ENCODE data around the gene RHOT2.

Gene RHOT2

GRCh38 chr16:693364-693763 is 25.4 kb downstream of the RHOT2 start:
- DNase-seq (ENCODE audit: insufficient read length, low spot score) (no peak), FAIRE-seq (no peak)
- TF ChIP-seq CTCF (IDR thresholded peaks at IDR 0.05; ENCODE audit: insufficient read depth, missing control alignments) = no peak

DNA sequence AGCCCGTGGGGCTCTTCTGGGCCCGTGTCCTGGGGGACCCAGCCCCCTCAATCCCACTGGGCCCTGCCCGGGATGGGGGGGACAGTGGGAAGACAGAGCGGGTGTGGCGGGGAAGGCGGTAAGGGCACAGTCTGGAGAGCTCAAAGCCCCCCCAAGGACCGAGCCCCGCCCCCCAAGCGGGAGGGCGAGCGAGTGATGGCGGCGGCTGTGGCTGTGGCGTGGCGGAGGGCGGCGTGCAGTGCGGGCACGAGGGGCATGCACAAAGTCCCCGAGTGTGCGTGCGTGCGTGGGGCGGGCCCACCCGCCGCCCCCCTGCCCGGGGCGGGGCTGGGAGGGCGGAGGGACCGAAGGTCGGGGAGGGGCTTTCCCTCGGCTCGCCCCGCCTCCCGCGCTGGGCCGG is 25.8 kb downstream of the RHOT2 start:
- DNase-seq (ENCODE audit: insufficient read length, low spot score) (no peak), FAIRE-seq (no peak)
- no peak for TF ChIP-seq CTCF (IDR thresholded peaks at IDR 0.05; ENCODE audit: insufficient read depth, missing control alignments)

- DNase-seq (ENCODE audit: insufficient read length, low spot score) = no peak
- no peak for TF ChIP-seq CTCF (IDR thresholded peaks at IDR 0.05; ENCODE audit: insufficient read depth, missing control alignments)
- no peak for FAIRE-seq
Observed at GRCh38 chr16:694187-694862, 26.4 kb downstream of the RHOT2 start.

DNA sequence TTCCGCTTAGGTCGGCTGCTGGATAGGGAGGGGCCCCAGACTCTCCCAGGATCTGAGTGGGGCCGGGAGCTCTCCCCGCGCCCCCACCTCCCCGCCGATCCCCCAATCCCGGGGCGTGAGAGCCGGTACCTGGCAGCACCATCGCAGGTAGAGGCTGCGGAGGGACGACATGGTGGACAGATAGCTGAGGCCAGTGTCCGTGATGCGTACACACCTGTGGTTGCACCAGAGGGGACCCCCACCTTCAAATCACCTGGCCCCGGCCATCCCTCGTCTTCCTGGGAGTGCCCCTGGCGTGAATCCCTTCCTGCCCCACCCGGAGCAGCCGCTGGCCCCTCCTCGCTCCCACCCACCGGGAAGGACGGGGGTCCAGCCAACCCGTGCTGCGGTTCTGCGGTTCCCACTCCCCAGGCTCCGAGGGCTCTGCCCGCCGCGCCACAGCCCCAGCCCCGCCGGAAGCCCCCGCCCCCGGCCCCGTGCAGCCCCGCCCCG is 27.0 kb downstream of the RHOT2 start:
- no peak for TF ChIP-seq CTCF (IDR thresholded peaks at IDR 0.05; ENCODE audit: insufficient read depth, missing control alignments)
- no peak for DNase-seq (ENCODE audit: insufficient read length, low spot score)
- no peak for FAIRE-seq

GRCh38 chr16:695355-696089 is 27.6 kb downstream of the RHOT2 start:
- DNase-seq (ENCODE audit: insufficient read length, low spot score) (no peak), FAIRE-seq (no peak)
- no peak for TF ChIP-seq CTCF (IDR thresholded peaks at IDR 0.05; ENCODE audit: insufficient read depth, missing control alignments)

DNA sequence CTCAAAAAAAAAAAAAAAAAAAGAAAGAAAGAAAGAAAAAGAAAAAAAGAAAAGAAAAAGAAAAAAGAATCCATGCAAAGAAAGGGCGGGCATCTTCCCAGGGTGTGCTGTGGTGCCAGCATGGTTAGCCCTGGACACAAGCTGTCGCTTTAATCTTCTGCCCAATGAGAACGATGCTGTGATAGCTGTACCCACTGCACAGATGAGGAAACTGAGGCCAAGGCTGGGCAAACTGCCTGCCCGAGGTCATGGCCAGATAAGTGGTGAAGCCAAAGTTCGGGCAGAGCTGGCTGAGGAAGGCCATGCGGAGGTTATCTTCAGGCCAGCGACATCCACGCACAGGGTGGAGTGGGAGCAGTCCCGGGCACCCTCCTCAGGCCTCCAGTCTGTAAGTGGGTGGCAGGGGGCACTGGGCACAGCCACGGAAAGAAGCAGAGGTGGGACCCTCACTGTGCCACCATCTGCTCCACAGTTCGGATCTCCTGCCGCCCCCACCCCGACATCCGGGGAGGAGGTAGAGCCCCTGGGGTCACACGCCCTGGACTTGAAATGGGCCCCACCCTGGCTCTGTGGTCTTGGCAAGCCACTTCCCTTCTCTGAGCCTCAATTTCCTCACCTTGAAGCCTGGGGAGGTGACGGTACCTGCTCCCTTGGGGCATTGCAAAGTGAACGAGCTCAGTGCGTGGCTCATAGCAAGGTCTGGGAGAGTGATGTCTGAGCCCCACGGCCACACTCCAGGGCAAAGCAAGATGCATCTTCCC is 31.2 kb downstream of the RHOT2 start:
- FAIRE-seq = no peak
- DNase-seq (ENCODE audit: insufficient read length, low spot score) = no peak
- TF ChIP-seq CTCF (IDR thresholded peaks at IDR 0.05; ENCODE audit: insufficient read depth, missing control alignments) = no peak

All from D721Med (cell line).